Activated T-cell treated with anti-CD3 and anti-CD28 coated beads, Interleukin-2, amount 50 U/mL, for 4 hours (primary cell): ENCODE results near the gene TM4SF20. TPM values are rescaled to one million over a fixed set of nuclear protein-coding genes. Genes with fewer than 3 reads are reported as not detected.
"Not testable (repeated sequence)": the region's sequence is repeated elsewhere in the genome, so short reads cannot be mapped to it uniquely, and the experiment has no call there.

Experiments used
- ATAC-seq, 2 donors: fragments of 200-7000 bp; cut with Tn5 transposase; one replicate each; pipeline ENCODE4 v1.10.0; 2021
- DNase-seq: peaks from one replicate; pipeline ENCODE4 v3.0.0-alpha.2; 2020
- H3K27me3 Mint-ChIP-seq: one replicate; pipeline ENCODE4 v1.8.0; 2021; ENCODE audit warnings: low read depth, mixed read lengths
- H3K36me3 Mint-ChIP-seq: one replicate; pipeline ENCODE4 v1.8.0; 2022; ENCODE audit warnings: mixed read lengths; ENCODE audit not compliant: insufficient read depth
- H3K4me1 Mint-ChIP-seq: one replicate; pipeline ENCODE4 v1.8.0; 2021; ENCODE audit warnings: low read depth, mixed read lengths
- H3K4me3 Mint-ChIP-seq: one replicate; pipeline ENCODE4 v1.8.0; 2021; ENCODE audit warnings: mild to moderate bottlenecking, moderate library complexity, mixed read lengths
- H3K9me3 Mint-ChIP-seq: one replicate; pipeline ENCODE4 v1.8.0; 2021; ENCODE audit warnings: mixed read lengths
- total RNA-seq, 3 donors: library from RNA; stranded (reverse); gene quantifications; one replicate each; pipeline ENCODE4 v1.2.1, GENCODE V29; 2021

The TM4SF20 gene
- total RNA-seq, 3 donors from 2014 or later, result 0.30 TPM; not detected in 2

- not testable (repeated sequence) for DNase-seq, H3K4me3 Mint-ChIP-seq, H3K27me3 Mint-ChIP-seq, H3K9me3 Mint-ChIP-seq, H3K36me3 Mint-ChIP-seq, ATAC-seq
- H3K4me1 Mint-ChIP-seq, result peaks cover 16% of the 10 kb centered on the region
These were observed 8.5 kb upstream of the TM4SF20 start, which contains the start of gene SCYGR1 for GRCh38 chr2:227387583-227387982. Gene SCYGR1, minus strand, starts transcription at chr2:227387949. Its CDS starts 0 bp downstream, at chr2:227387949.

GRCh38 chr2:227386630-227387029, 7.5 kb upstream of the TM4SF20 start:
- ATAC-seq, result no peak
- H3K4me1 Mint-ChIP-seq, result peaks cover 25% of the 10 kb centered on the region
- peaks cover 3% of the 10 kb centered on the region for H3K27me3 Mint-ChIP-seq
- no peak overlapping the region for H3K4me3 Mint-ChIP-seq
- DNase-seq, result no peak
- peaks cover 9% of the 10 kb centered on the region for H3K9me3 Mint-ChIP-seq
- H3K36me3 Mint-ChIP-seq, result no peaks in the 10 kb centered on the region

GRCh38 chr2:227383686-227384085, 4.6 kb upstream of the TM4SF20 start:
- Mint-ChIP-seq H3K9me3 (peaks cover 11% of the 10 kb centered on the region), H3K4me3 (no peak overlapping the region), H3K27me3 (peaks cover 3% of the 10 kb centered on the region), H3K36me3 (no peaks in the 10 kb centered on the region), H3K4me1 (peaks cover 27% of the 10 kb centered on the region)
- ATAC-seq (no peak), DNase-seq (no peak)

GRCh38 chr2:227382241-227382835, 3.2 kb upstream of the TM4SF20 start:
- H3K27me3 Mint-ChIP-seq, H3K36me3 Mint-ChIP-seq: not testable (repeated sequence)
- Mint-ChIP-seq H3K9me3 (peaks cover 11% of the 10 kb centered on the region), H3K4me3 (peak overlapping the region; percentile 1), H3K4me1 (peaks cover 24% of the 10 kb centered on the region)
- DNase-seq, result peak; percentile 15
- ATAC-seq, result peak; percentile 56 to 62

GRCh38 chr2:227378371-227378782, 729 bp downstream of the TM4SF20 start:
- ATAC-seq (no peak), DNase-seq (no peak)
- Mint-ChIP-seq H3K4me3 (no peak overlapping the region), H3K4me1 (peaks cover 18% of the 10 kb centered on the region), H3K36me3 (no peaks in the 10 kb centered on the region), H3K9me3 (peaks cover 11% of the 10 kb centered on the region), H3K27me3 (no peaks in the 10 kb centered on the region)

GRCh38 chr2:227377467-227378351, 1.4 kb downstream of the TM4SF20 start:
- Mint-ChIP-seq H3K9me3 (peaks cover 10% of the 10 kb centered on the region), H3K4me1 (peaks cover 19% of the 10 kb centered on the region), H3K36me3 (no peaks in the 10 kb centered on the region), H3K4me3 (no peak overlapping the region), H3K27me3 (peaks cover 2% of the 10 kb centered on the region)
- DNase-seq (no peak), ATAC-seq (no peak)

GRCh38 chr2:227376656-227377396, 2.3 kb downstream of the TM4SF20 start:
- ATAC-seq (no peak), DNase-seq (no peak)
- H3K36me3 Mint-ChIP-seq, result no peaks in the 10 kb centered on the region
- H3K27me3 Mint-ChIP-seq, result peaks cover 2% of the 10 kb centered on the region
- H3K9me3 Mint-ChIP-seq, result peaks cover 4% of the 10 kb centered on the region
- H3K4me3 Mint-ChIP-seq, result no peak overlapping the region
- peaks cover 10% of the 10 kb centered on the region for H3K4me1 Mint-ChIP-seq

- H3K36me3 Mint-ChIP-seq, result no peaks in the 10 kb centered on the region
- ATAC-seq (peak; percentile 90 to 93), DNase-seq (no peak)
- peaks cover 2% of the 10 kb centered on the region for H3K27me3 Mint-ChIP-seq
- no peak overlapping the region for H3K4me3 Mint-ChIP-seq
- H3K4me1 Mint-ChIP-seq, result peaks cover 9% of the 10 kb centered on the region
- no peaks in the 10 kb centered on the region for H3K9me3 Mint-ChIP-seq
These were observed 4.9 kb downstream of the TM4SF20 start for GRCh38 chr2:227374158-227374557.

- H3K4me3 Mint-ChIP-seq, result no peak overlapping the region
- DNase-seq (no peak), ATAC-seq (no peak)
- H3K4me1 Mint-ChIP-seq, result peaks cover 9% of the 10 kb centered on the region
- no peaks in the 10 kb centered on the region for H3K36me3 Mint-ChIP-seq
- no peaks in the 10 kb centered on the region for H3K9me3 Mint-ChIP-seq
- peaks cover 2% of the 10 kb centered on the region for H3K27me3 Mint-ChIP-seq
These were observed 5.7 kb downstream of the TM4SF20 start for GRCh38 chr2:227373389-227373788.

GRCh38 chr2:227370791-227371312, 8.3 kb downstream of the TM4SF20 start:
- no peak overlapping the region for H3K4me3 Mint-ChIP-seq
- ATAC-seq, result peak; percentile 58 to 65
- DNase-seq, result no peak

GRCh38 chr2:227370092-227370491, 9.0 kb downstream of the TM4SF20 start:
- DNase-seq, result no peak
- Mint-ChIP-seq H3K36me3 (no peaks in the 10 kb centered on the region), H3K9me3 (no peaks in the 10 kb centered on the region), H3K4me3 (no peak overlapping the region), H3K4me1 (peaks cover 9% of the 10 kb centered on the region), H3K27me3 (peaks cover 2% of the 10 kb centered on the region)
- no peak for ATAC-seq

More at GRCh38 chr2:227370791-227371312, 8.3 kb downstream of the TM4SF20 start:
- Mint-ChIP-seq H3K4me1 (peaks cover 9% of the 10 kb centered on the region), H3K9me3 (no peaks in the 10 kb centered on the region), H3K36me3 (no peaks in the 10 kb centered on the region), H3K27me3 (peaks cover 2% of the 10 kb centered on the region)

- H3K36me3 Mint-ChIP-seq, result no peaks in the 10 kb centered on the region
- ATAC-seq (no peak), DNase-seq (no peak)
- no peaks in the 10 kb centered on the region for H3K9me3 Mint-ChIP-seq
- H3K4me1 Mint-ChIP-seq, result peaks cover 7% of the 10 kb centered on the region
- H3K27me3 Mint-ChIP-seq, result peaks cover 2% of the 10 kb centered on the region
- H3K4me3 Mint-ChIP-seq, result no peak overlapping the region
These were observed 10.5 kb downstream of the TM4SF20 start for GRCh38 chr2:227368574-227368973.

GRCh38 chr2:227367427-227367795, 11.7 kb downstream of the TM4SF20 start:
- H3K4me1 Mint-ChIP-seq, result peaks cover 5% of the 10 kb centered on the region
- no peak for DNase-seq
- H3K27me3 Mint-ChIP-seq, result no peaks in the 10 kb centered on the region
- no peaks in the 10 kb centered on the region for H3K9me3 Mint-ChIP-seq
- ATAC-seq, result no peak
- no peak overlapping the region for H3K4me3 Mint-ChIP-seq
- no peaks in the 10 kb centered on the region for H3K36me3 Mint-ChIP-seq

GRCh38 chr2:227366769-227367426, 12.2 kb downstream of the TM4SF20 start:
- Mint-ChIP-seq H3K27me3 (no peaks in the 10 kb centered on the region), H3K9me3 (no peaks in the 10 kb centered on the region), H3K36me3 (no peaks in the 10 kb centered on the region), H3K4me1 (peaks cover 5% of the 10 kb centered on the region), H3K4me3 (no peak overlapping the region)
- DNase-seq, result no peak
- ATAC-seq, result no peak
